ENCODE results near the gene ACVR1C.
A peak's percentile ranks its signal among the peaks of the same experiment; 100 is the strongest.
"Not testable (repeated sequence)": the region's sequence is repeated elsewhere in the genome, so short reads cannot be mapped to it uniquely, and the experiment has no call there.

ACVR1C gene

GRCh38 chr2:157536815-157537214 lies 91.8 kb downstream of the ACVR1C start:
- no peak overlapping the region for H3K4me3 Mint-ChIP-seq

GRCh38 chr2:157528963-157529751 lies 99.5 kb downstream of the ACVR1C start:
- Mint-ChIP-seq H3K36me3 (no peaks in the 10 kb centered on the region), H3K4me3 (no peak overlapping the region), H3K9me3 (no peaks in the 10 kb centered on the region), H3K27ac (no peak overlapping the region), H3K4me1 (no peaks in the 10 kb centered on the region)
- no peak for ATAC-seq
- DNase-seq (ENCODE audit: low spot score in 2 of 2): no peak

More at GRCh38 chr2:157536815-157537214, 91.8 kb downstream of the ACVR1C start:
- no peak overlapping the region for H3K27ac Mint-ChIP-seq
- DNase-seq (ENCODE audit: low spot score in 2 of 2) (no peak), ATAC-seq (no peak)
- no peaks in the 10 kb centered on the region for H3K4me1 Mint-ChIP-seq
- H3K36me3 Mint-ChIP-seq: no peaks in the 10 kb centered on the region
- no peaks in the 10 kb centered on the region for H3K9me3 Mint-ChIP-seq

- no peak for ATAC-seq
- Mint-ChIP-seq H3K4me3 (no peak overlapping the region), H3K9me3 (no peaks in the 10 kb centered on the region), H3K36me3 (no peaks in the 10 kb centered on the region), H3K27ac (no peak overlapping the region), H3K4me1 (peaks cover 6% of the 10 kb centered on the region)
- no peak for DNase-seq (ENCODE audit: low spot score in 2 of 2)
Observed at GRCh38 chr2:157526070-157526469, 102.6 kb downstream of the ACVR1C start.

- ATAC-seq: no peak
- Mint-ChIP-seq H3K9me3 (no peaks in the 10 kb centered on the region), H3K27ac (no peak overlapping the region), H3K4me3 (no peak overlapping the region), H3K4me1 (peaks cover 6% of the 10 kb centered on the region), H3K36me3 (no peaks in the 10 kb centered on the region)
- no peak for DNase-seq (ENCODE audit: low spot score in 2 of 2)
Observed at GRCh38 chr2:157523270-157524247, 105.1 kb downstream of the ACVR1C start.

GRCh38 chr2:157514966-157515365 lies 113.7 kb downstream of the ACVR1C start:
- DNase-seq (ENCODE audit: low spot score in 2 of 2); H3K4me1 Mint-ChIP-seq; H3K9me3 Mint-ChIP-seq; H3K4me3 Mint-ChIP-seq; H3K27ac Mint-ChIP-seq; ATAC-seq; H3K36me3 Mint-ChIP-seq: not testable (repeated sequence)

DNA sequence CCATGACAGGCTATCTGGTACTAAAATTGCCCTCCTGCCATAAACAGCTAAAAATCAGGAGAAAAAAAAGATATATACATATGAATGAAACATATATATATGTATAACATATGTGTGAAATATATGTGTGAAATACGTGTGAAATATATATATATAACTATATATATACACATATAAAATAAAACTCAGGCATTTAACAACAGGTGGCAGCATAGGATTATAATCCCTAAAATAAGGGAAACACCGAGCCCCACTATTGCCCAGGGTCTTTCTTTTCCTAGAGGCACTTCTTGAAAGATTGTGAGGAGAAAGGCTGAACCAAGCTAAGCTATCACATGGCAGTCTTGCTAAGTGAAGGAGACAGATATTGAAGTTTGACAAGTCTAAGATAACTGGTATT lies 118.9 kb downstream of the ACVR1C start:
- H3K4me3 Mint-ChIP-seq: no peak overlapping the region
- DNase-seq (ENCODE audit: low spot score in 2 of 2) (no peak), ATAC-seq (no peak)
- no peak overlapping the region for H3K27ac Mint-ChIP-seq
- H3K4me1 Mint-ChIP-seq: peaks cover 6% of the 10 kb centered on the region
- no peaks in the 10 kb centered on the region for H3K9me3 Mint-ChIP-seq
- H3K36me3 Mint-ChIP-seq: no peaks in the 10 kb centered on the region

GRCh38 chr2:157508676-157509075 lies 120.0 kb downstream of the ACVR1C start:
- ATAC-seq: peak; percentile 51
- Mint-ChIP-seq H3K27ac (no peak overlapping the region), H3K4me3 (no peak overlapping the region), H3K4me1 (peaks cover 6% of the 10 kb centered on the region), H3K36me3 (no peaks in the 10 kb centered on the region), H3K9me3 (no peaks in the 10 kb centered on the region)
- DNase-seq (ENCODE audit: low spot score in 2 of 2): no peak

- Mint-ChIP-seq H3K27ac (no peak overlapping the region), H3K36me3 (no peaks in the 10 kb centered on the region), H3K9me3 (no peaks in the 10 kb centered on the region), H3K4me3 (no peak overlapping the region), H3K4me1 (peaks cover 6% of the 10 kb centered on the region)
- ATAC-seq (no peak), DNase-seq (ENCODE audit: low spot score in 2 of 2) (no peak)
Observed at GRCh38 chr2:157506586-157506985, 122.1 kb downstream of the ACVR1C start.

- no peaks in the 10 kb centered on the region for H3K36me3 Mint-ChIP-seq
- DNase-seq (ENCODE audit: low spot score in 2 of 2) (no peak), ATAC-seq (no peak)
- no peaks in the 10 kb centered on the region for H3K9me3 Mint-ChIP-seq
- no peak overlapping the region for H3K4me3 Mint-ChIP-seq
- peaks cover 12% of the 10 kb centered on the region for H3K4me1 Mint-ChIP-seq
- H3K27ac Mint-ChIP-seq: no peak overlapping the region
Observed at GRCh38 chr2:157504623-157505022, 124.0 kb downstream of the ACVR1C start.

- Mint-ChIP-seq H3K36me3 (no peaks in the 10 kb centered on the region), H3K4me1 (peaks cover 7% of the 10 kb centered on the region), H3K9me3 (no peaks in the 10 kb centered on the region), H3K4me3 (no peak overlapping the region), H3K27ac (peak overlapping the region; percentile 7)
- DNase-seq (ENCODE audit: low spot score in 2 of 2) (no peak), ATAC-seq (no peak)
Observed at GRCh38 chr2:157501026-157501425, 127.6 kb downstream of the ACVR1C start.

DNA sequence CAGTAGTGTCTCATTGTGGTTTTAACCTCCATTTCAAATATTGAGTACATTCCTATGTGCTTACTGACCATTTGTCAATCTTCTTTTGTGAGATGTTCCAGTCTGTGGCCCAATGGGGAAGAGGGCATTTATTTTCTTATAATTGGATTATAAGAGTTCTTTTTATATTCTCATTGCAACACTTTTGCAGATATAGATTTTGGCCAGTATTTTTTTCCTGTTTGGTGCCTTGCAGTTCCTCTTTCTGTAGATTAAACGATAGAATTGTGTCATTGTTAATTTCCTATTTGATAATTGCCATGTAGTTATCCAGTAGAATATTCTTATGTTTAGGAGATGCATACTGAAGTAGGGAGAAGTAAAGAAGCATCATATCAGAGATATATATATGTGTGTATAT lies 128.3 kb downstream of the ACVR1C start:
- no peak overlapping the region for H3K4me3 Mint-ChIP-seq
- H3K27ac Mint-ChIP-seq: no peak overlapping the region
- peaks cover 7% of the 10 kb centered on the region for H3K4me1 Mint-ChIP-seq
- H3K9me3 Mint-ChIP-seq: no peaks in the 10 kb centered on the region
- no peak for DNase-seq (ENCODE audit: low spot score in 2 of 2)
- no peak for ATAC-seq
- no peaks in the 10 kb centered on the region for H3K36me3 Mint-ChIP-seq

DNA sequence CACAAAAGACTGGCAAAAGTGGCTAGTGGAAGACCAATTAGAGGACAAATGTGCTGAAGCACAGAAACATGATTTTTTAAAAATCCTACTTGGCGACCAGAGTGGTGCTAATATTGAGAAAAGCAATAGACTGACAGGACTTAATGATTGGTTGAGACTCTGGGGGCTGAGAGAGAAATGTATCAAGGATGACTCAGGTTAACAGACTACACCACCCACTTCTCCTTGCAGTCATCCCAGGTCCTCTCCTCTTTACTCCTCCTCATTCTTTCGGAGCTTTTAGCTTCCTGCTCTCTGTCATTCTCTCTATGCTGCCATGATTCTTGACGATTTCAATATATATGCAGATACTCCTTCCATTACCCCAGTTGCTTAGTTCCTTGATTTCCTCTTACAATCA lies 130.2 kb downstream of the ACVR1C start:
- no peak overlapping the region for H3K27ac Mint-ChIP-seq
- no peak for DNase-seq (ENCODE audit: low spot score in 2 of 2)
- no peaks in the 10 kb centered on the region for H3K9me3 Mint-ChIP-seq

DNA sequence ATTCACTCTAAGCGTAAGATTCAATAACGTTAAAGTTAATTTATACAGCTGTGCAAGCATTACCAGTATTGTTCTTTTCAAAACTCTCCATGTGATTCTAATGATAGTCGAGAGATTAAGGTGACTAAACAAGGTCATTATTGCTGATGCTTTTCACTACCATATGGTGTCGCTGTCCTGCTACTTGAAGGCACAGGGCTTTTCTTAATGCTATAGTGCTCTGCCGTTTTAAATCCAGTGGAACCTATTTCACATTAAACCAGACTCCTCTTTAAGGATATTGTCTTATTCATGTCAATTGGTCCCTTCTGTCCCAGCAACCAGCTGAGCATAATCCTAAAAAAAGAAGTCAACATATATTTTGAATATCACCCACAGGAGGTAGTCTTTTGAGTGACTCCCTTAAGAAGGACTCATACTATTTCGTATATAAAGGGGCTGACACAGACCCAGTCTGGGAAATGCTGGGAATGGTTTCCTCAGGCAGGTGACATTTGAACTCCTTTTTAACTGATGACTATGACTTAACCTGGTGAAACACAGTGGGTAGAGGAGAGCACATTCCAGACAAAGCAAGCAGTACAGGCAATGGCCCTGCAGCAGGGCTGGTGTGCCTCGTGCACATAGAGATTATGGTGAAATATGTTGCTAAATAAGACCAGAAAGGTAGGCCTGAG lies 130.9 kb downstream of the ACVR1C start:
- Mint-ChIP-seq H3K36me3 (no peaks in the 10 kb centered on the region), H3K9me3 (no peaks in the 10 kb centered on the region), H3K27ac (no peak overlapping the region), H3K4me1 (peaks cover 19% of the 10 kb centered on the region), H3K4me3 (no peak overlapping the region)
- DNase-seq (ENCODE audit: low spot score in 2 of 2) (no peak), ATAC-seq (peak; percentile 90)

More for the DNA sequence above, 130.2 kb downstream of the ACVR1C start:
- H3K36me3 Mint-ChIP-seq: no peaks in the 10 kb centered on the region
- H3K4me1 Mint-ChIP-seq: peaks cover 12% of the 10 kb centered on the region
- no peak overlapping the region for H3K4me3 Mint-ChIP-seq
- no peak for ATAC-seq

- H3K27ac Mint-ChIP-seq: no peak overlapping the region
- DNase-seq (ENCODE audit: low spot score in 2 of 2) (peak; percentile 45 to 75), ATAC-seq (peak; percentile 91)
- no peaks in the 10 kb centered on the region for H3K9me3 Mint-ChIP-seq
- peaks cover 30% of the 10 kb centered on the region for H3K4me1 Mint-ChIP-seq
- H3K4me3 Mint-ChIP-seq: no peak overlapping the region
- H3K36me3 Mint-ChIP-seq: no peaks in the 10 kb centered on the region
Observed at GRCh38 chr2:157492189-157492773, 136.4 kb downstream of the ACVR1C start.

DNA sequence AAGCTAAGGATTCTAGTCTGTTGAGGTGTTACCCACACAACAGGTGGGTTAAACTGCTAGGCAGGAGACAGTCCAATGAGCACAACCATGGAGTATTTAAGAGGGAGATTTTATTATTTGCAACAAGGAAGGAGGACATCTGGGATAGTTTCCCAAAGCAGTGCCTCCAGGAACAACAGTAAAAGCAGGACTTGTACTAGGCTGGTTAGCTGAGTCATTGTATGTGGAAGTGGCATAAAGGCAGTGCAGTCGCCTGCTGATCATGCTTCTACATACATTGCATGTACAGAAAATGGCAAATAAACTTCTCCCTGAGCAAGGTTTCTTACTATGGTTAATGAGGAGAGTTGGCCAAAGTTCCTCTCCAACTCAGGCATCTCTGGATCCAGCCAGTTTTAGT lies 138.7 kb downstream of the ACVR1C start:
- Mint-ChIP-seq H3K4me3 (no peak overlapping the region), H3K27ac (no peak overlapping the region), H3K9me3 (no peaks in the 10 kb centered on the region), H3K36me3 (no peaks in the 10 kb centered on the region), H3K4me1 (peaks cover 48% of the 10 kb centered on the region)
- ATAC-seq (no peak), DNase-seq (ENCODE audit: low spot score in 2 of 2) (no peak)

Measured in stimulated activated effector memory CD8-positive, alpha-beta T cell treated with anti-CD3 and anti-CD28 coated beads, Interleukin-12 subunit alpha, Interleukin-12 subunit beta, amount 100 ng/mL, for 72 hours (primary cell).